HL-60 (cell line): ENCODE measurements around the gene CBLB.
A peak's percentile ranks its signal among the peaks of the same experiment; 100 is the strongest.

Experiments
- DNase-seq, 2 experiments: peaks; one replicate each; pipeline ENCODE4 v3.0.0-alpha.2; 2010 to 2020; ENCODE audit warnings: low read depth in 1 of 2, low spot score in 1 of 2
- H3K27ac ChIP-seq: fragments of 250-450 bp; sonication (Bioruptor Pico); replicated peaks from 2 replicates; pipeline ENCODE4 v1.5.1; 2020; ENCODE audit warnings: mild to moderate bottlenecking, moderate library complexity
- H3K27me3 ChIP-seq: fragments of 250-450 bp; sonication (Bioruptor Pico); 2 replicates; pipeline ENCODE4 v1.5.1; 2021; ENCODE audit warnings: mild to moderate bottlenecking, moderate library complexity; ENCODE audit not compliant: insufficient read depth, poor library complexity, severe bottlenecking
- H3K4me3 ChIP-seq: replicated peaks from 2 replicates; pipeline ENCODE4 v1.5.1; 2011; ENCODE audit warnings: mild to moderate bottlenecking, control low read depth, low read length; ENCODE audit not compliant: insufficient read depth
- GABPA ChIP-seq: IDR thresholded peaks from 2 replicates; pipeline ENCODE4 v1.6.1; 2012; ENCODE audit warnings: low read depth
- POLR2AphosphoS5 ChIP-seq: IDR thresholded peaks from 2 replicates; pipeline ENCODE4 v1.6.1; 2012; ENCODE audit warnings: low read depth
- SPI1 ChIP-seq: IDR thresholded peaks from 2 replicates; pipeline ENCODE4 v1.6.1; 2012; ENCODE audit warnings: low read depth, mild to moderate bottlenecking, borderline replicate concordance
- TF ChIP-seq, protein P1 (sequence below): IDR thresholded peaks from one replicate; pipeline ENCODE4 v1.5.1; 2011; ENCODE audit warnings: low read length, control low read depth, inconsistent platforms; ENCODE audit not compliant: insufficient read depth
- TF ChIP-seq, protein P2 (sequence below): IDR thresholded peaks from 2 replicates; pipeline ENCODE4 v1.6.1; 2012; ENCODE audit warnings: low read depth; ENCODE audit not compliant: insufficient replicate concordance

The CBLB gene

DNA sequence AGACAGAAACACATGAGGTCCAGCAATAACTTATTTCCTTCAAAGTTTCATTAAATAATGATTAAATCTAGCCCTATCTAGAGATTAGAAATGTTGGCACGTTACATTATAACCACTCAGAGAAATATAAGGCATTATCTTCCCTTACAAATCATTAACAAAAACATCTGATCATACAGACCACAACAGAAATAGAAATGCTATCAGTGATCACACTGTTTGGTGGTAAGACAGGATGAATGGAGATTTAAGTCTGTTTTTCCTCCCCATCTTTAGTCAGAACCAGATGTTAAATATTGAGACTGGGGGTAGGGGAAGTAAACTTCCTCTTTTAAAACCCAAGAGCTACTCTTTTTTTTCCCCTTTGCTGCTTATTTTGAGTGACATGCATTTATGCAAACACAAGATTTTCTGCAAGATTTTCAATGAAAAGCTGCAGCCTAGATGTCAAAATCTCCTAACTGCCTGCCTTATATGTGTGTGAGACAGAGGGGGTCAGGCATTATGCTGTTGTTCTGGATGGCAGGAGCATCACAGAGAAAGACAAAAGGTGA, 70.4 kb downstream of the CBLB start:
- no peak for TF ChIP-seq GABPA
- TF ChIP-seq SPI1: no peak
- TF ChIP-seq, protein P1, sequence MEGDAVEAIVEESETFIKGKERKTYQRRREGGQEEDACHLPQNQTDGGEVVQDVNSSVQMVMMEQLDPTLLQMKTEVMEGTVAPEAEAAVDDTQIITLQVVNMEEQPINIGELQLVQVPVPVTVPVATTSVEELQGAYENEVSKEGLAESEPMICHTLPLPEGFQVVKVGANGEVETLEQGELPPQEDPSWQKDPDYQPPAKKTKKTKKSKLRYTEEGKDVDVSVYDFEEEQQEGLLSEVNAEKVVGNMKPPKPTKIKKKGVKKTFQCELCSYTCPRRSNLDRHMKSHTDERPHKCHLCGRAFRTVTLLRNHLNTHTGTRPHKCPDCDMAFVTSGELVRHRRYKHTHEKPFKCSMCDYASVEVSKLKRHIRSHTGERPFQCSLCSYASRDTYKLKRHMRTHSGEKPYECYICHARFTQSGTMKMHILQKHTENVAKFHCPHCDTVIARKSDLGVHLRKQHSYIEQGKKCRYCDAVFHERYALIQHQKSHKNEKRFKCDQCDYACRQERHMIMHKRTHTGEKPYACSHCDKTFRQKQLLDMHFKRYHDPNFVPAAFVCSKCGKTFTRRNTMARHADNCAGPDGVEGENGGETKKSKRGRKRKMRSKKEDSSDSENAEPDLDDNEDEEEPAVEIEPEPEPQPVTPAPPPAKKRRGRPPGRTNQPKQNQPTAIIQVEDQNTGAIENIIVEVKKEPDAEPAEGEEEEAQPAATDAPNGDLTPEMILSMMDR: no peak
- TF ChIP-seq POLR2AphosphoS5: no peak
- TF ChIP-seq, protein P2, sequence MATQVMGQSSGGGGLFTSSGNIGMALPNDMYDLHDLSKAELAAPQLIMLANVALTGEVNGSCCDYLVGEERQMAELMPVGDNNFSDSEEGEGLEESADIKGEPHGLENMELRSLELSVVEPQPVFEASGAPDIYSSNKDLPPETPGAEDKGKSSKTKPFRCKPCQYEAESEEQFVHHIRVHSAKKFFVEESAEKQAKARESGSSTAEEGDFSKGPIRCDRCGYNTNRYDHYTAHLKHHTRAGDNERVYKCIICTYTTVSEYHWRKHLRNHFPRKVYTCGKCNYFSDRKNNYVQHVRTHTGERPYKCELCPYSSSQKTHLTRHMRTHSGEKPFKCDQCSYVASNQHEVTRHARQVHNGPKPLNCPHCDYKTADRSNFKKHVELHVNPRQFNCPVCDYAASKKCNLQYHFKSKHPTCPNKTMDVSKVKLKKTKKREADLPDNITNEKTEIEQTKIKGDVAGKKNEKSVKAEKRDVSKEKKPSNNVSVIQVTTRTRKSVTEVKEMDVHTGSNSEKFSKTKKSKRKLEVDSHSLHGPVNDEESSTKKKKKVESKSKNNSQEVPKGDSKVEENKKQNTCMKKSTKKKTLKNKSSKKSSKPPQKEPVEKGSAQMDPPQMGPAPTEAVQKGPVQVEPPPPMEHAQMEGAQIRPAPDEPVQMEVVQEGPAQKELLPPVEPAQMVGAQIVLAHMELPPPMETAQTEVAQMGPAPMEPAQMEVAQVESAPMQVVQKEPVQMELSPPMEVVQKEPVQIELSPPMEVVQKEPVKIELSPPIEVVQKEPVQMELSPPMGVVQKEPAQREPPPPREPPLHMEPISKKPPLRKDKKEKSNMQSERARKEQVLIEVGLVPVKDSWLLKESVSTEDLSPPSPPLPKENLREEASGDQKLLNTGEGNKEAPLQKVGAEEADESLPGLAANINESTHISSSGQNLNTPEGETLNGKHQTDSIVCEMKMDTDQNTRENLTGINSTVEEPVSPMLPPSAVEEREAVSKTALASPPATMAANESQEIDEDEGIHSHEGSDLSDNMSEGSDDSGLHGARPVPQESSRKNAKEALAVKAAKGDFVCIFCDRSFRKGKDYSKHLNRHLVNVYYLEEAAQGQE: no peak
- peak; percentile 6 to 22 for DNase-seq
- Histone ChIP-seq H3K27me3 (no peaks in the 10 kb centered on the region), H3K27ac (no peak overlapping the region), H3K4me3 (no peak overlapping the region)

DNA sequence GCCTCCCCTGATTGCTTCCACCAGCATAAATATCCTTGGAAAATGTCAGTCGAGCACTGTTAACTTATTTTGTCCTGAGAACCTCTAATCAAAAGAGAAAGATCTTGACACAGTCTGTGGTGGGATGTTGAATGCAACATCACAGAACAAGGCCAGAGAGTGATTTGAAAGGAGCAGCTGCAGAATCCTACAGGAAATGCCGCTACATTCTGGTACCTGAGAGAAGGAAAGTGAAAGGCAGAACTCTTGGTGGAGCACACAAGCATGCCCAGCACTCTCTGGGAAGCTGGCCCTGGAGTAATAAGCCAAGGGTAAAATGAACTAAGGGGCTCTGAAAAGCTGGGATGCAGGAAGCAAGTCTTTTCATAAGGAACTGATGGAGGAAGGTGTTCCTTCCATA, 75.8 kb downstream of the CBLB start:
- TF ChIP-seq GABPA (no peak), SPI1 (no peak)
- TF ChIP-seq, protein P2: no peak
- Histone ChIP-seq H3K4me3 (no peak overlapping the region), H3K27ac (no peak overlapping the region), H3K27me3 (no peaks in the 10 kb centered on the region)
- no peak for DNase-seq

DNA sequence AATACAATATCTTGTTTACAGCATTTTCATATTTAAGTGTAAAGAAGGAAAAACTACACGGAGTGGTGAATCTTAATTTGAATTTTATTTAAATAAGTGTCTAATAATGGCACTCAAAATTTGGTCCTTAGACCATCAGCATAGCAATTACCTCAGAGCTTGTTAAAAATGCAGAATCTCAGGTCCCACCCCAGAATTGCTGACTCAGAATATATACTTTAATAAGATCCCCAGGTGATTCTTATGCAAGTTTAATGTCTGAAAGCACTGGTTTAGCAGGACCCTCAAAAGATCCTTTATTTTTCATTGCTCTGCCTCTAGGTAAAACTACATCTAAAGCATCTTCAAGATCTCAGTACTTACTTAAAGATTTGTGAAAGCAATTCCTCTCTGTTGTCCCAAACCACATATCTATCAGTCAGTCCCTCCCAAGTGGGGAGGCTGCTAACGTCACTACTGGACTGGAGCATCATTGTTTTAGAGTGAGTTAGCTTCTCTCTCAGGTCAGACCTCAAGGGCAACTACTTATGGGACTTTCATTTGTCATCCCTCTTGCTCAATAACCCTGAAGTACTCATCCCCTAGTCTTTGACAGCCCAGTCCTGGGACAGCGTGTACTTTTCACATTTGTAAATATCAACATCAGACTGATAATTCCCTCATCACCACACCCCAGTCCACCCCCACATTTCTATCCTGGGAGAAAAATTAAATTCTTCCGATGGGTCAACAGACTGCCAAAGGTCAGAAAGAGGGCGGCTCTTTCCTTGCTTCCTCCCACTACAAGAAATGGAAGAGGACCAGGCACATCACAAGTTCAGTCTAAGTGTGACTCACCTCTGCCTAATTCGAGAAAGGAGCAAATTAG, 76.7 kb downstream of the CBLB start:
- Histone ChIP-seq H3K4me3 (no peak overlapping the region), H3K27ac (no peak overlapping the region), H3K27me3 (no peaks in the 10 kb centered on the region)
- no peak for DNase-seq
- TF ChIP-seq, protein P2: no peak
- TF ChIP-seq GABPA (no peak), SPI1 (no peak), POLR2AphosphoS5 (no peak)
- TF ChIP-seq, protein P1: no peak
